NOMO-1 treated with dmso at 0.1 percent for 144 hours (cell line): ENCODE results near the gene ARNT2.

Source experiments
- DNase-seq: peaks from one replicate; lab custom pipeline; 2025; ENCODE audit not compliant: unreplicated experiment; lab: John Stamatoyannopoulos, UW

ARNT2 gene

GRCh38 chr15:80441041-80441440 is 36.9 kb downstream of the ARNT2 start:
- no peak for DNase-seq

- no peak for DNase-seq
Observed at GRCh38 chr15:80441714-80442113, 37.5 kb downstream of the ARNT2 start.

- DNase-seq: no peak
Observed at GRCh38 chr15:80442728-80443403, 38.7 kb downstream of the ARNT2 start.

- no peak for DNase-seq
Observed at GRCh38 chr15:80444680-80445251, 40.6 kb downstream of the ARNT2 start.

DNA sequence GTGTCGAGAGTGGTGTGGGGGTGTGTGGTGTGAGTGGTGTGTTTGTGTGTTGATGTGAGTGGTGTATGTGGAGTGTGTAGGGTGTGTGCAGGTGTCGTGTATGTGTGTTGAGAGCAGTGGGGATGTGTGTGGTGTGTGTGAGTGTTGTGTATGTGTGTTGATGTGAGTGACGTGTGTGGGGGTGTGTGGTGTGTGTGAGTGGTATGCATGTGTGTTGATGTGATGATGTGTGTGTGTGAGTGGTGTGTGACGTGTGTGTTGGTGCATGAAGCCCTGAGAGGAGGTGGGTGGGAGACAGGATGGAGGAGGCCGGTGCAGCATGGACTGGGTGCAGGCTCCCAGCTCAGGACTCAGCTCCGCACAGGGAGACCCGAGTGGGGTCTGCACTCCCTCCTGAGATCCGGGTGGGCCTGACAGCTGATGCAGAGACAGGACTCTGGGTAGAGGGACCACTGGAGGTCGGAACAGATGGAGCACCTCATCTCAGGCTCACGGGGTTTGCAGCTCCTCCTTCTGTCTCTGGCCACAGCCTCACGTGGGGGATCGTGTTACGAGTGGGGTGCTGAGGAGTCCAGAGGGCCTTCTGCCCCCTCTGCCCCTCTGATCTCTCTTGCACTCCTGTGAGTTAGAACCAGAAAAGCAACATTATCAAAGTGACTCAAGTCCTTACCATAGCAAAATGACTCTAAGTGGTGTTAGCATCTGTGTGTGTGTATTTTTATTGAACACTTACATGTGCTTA is 41.3 kb downstream of the ARNT2 start:
- DNase-seq: no peak

DNA sequence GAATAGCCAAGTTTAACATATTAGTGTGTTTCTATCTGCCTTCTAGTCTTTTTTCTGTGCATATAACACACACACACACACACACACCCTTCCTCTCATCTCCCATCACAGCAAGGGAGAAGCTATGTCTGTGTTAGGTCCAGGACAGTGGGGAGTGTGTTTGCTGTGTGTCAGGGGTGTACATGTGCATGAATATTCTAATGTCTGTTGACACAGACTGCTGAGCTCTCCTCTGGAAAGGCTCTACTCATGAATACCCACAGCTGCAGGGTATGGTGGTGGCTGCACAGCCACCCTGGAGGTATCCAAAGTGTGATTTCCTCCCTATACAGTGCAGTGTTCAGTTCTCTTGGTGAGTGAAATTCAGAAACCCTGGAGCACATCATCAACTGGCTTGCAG is 42.9 kb downstream of the ARNT2 start:
- DNase-seq: no peak

DNA sequence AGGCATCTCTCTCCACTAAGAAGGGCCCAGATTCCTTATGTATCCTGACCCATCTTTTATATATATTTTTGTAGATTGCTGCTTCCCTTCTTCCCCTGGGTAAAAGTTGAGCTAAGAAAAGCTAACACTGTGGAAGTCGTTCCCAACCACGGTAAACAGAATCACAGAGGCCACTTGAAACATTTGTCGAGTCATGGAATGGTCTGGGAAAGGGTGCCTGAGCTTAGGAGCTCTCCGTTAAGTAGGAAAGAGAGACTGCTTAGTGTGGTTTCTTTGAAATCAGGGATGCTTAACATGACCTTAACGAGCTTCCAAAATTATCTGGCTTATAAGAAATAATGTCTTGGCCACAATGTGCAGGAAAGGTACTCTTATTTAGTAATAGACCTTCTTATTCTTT is 45.6 kb downstream of the ARNT2 start:
- no peak for DNase-seq

DNA sequence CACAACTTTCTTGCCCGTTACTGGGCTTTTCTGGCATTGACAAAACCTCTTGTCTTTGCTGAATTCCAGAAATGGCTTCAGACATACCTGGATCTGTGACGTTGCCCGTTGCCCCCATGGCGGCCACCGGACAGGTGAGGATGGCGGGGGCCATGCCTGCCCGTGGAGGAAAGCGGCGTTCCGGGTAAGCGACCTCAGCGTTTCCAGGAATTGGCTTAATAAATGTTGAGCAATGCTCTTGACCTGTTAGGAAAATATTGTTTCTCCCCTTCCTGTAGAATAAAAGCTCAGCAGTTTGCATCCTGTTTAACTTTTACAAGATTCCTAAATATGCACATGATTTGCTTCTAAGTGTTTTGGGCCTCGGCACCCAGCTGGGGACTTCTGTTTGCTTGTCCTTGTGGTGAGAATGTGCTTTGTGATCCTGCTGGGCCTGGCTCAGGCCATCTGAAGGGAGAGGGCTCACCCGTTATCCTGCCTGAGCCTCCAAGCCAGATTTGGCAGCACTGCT is 46.7 kb downstream of the ARNT2 start:
- no peak for DNase-seq

GRCh38 chr15:80452166-80452565 is 48.0 kb downstream of the ARNT2 start:
- DNase-seq: no peak

GRCh38 chr15:80455051-80455648 is 51.0 kb downstream of the ARNT2 start:
- no peak for DNase-seq

DNA sequence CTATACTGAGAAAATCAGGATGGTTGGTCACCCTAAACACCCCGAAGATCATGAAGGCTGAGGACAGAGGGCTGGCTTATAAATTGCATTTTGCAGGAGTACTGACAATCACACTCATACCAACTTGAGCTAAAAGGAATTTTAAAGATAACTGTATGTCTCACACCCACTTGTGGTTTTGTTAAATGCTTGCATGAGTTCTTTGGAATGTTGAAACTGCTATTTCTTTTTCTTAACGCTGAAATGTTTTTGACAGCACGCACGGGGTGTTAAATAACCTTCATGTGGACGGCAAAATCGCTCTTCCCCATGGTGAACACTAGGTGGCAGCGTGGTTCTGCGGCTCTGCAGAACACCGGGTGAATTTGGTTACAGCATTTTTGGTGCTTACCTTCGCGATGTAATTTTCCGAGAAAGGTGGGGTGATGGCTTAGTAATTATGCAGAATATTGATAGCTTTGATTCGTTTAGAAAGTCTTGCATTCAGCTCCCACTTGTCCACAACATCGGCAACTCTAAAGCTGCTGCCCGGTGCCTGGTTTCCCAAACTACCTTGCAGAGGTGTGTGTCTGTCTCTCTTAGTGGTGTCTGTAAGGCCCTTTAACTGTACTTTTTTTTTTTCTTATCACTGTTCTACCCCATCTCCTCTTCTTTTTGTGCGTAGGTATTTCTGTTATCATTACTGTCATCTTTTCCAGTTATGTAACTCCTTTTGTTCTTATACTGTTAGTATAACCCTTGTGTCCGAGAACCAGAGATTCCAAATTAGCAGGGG is 51.7 kb downstream of the ARNT2 start:
- DNase-seq: peak; percentile 35

GRCh38 chr15:80456517-80457492 is 52.6 kb downstream of the ARNT2 start:
- no peak for DNase-seq

- DNase-seq: no peak
Observed at GRCh38 chr15:80457896-80458295, 53.7 kb downstream of the ARNT2 start.

DNA sequence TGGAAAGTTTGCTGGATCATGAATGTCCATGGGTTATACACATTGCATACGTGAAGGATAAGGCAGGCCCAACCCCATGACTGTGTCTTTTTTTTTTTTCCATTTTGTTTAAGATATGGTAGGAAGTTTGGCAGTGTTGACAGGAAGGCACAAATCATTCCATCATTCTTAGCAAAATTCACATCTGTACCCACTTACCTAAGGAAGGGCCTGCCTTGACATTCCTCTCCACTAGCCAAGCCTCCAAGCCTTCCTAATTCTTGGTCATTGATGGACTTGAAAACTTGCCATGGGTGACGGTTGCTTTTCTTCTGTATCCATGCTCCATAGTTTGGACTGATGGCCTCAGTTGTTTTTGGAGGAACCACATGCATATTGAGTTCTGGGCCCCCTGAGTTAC is 54.4 kb downstream of the ARNT2 start:
- DNase-seq: no peak

GRCh38 chr15:80459380-80459779 is 55.2 kb downstream of the ARNT2 start:
- DNase-seq: no peak

DNA sequence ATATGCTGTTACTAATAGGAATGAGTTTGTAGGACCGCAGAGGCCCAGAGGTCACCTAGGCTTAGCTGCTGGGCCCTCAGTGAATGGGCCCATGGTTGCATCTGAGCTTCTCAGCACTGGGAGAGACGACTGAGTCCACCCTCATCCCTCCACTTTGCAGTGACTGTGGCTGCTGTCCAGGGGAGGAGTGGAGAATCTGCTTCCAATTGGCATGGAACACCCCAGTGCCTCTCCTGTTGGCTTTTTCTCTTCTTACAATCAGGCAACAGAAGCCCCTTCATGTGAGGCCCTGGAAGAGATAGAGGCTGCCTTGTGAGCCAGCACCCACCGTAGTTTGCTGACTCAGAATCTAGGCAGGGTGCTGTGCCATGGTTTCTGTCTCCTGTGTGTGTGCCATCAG is 55.6 kb downstream of the ARNT2 start:
- DNase-seq: no peak

DNA sequence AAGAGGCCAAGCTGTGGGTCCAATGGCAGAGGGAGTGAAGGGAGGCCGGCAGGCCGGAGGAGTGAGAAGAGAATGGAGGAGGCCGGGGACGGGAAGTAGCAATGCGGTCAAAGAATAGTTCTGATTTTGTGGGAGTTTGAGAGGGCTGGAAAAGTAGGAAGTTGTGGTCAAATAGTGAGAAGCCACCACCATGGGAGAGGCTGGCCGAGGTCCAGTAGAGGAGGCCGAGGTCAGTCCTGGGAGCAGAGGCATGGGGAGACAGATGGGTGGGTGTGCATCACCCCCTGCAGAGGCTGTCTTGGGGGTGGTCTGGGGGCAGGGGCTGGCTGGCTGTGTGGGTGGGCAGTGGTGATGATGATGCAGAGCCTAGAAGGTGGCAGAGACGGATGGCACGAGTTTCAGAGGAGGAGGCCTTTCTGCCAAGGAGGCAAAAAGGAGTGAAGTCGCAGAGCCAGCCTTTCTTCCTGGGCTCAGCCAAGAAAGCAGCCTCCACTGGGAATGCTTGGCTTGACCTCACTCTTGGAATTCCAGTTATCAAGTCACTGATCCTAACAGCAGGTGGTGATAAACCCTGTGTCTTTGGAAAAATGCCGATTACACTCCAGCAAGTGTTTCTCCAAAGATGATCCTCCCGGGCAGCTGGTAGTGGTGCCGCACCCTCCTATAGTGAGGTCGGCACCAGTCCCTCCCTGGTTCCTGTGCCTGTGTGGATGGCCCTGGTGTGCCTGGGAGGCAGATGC is 57.3 kb downstream of the ARNT2 start:
- no peak for DNase-seq

DNA sequence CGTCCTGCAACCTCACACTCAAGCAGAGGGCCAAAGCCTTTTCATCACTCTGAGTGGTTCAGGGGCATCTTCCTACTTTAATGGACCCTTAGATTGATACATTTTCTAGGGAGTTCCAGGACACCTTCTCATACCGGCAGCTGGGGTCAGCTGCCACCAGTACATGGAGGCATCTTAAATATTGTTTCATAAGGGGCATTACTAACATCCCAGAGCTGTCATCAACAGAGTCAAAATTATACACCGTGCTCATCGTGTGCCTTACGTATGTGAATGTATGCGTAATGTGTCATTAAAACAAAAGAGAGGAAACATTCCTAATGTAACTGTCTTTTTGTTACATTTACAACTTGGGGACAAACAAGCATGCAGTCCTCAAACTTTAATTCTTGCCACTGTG is 57.9 kb downstream of the ARNT2 start:
- no peak for DNase-seq

DNA sequence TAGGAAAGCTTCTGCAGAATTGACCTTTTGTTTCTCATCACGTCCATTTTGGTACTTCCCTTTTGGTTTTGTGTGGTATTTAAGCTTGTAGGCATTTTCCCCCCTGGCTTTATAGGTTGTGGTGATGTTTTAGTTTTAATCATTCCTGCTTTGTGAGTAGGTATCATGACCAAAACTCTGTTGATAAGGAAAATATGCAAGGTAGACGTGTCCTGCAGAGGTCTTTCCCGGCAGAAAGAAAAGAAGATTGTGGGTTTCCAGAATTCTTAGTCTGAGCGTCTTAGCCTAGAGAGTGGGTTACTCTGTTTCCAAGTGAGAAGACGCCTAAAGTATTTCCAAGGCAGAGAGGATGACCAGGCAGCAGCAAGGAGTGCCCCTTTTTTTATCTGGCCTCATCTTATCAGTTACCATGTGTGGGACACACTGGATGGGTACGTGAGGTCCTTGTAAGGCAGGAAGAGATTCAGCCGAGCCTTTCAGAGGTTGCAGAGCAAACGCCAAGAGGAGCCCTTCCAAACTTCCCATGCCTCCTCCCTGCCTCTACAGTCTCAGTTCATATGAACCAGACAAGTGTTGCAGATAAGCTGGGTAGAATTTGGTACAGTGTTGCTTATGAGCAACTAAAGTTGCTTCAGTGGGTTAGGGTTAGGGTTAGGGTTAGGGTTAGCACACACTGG is 58.8 kb downstream of the ARNT2 start:
- DNase-seq: no peak
